Skeletal muscle satellite cell (primary cell): ENCODE measurements around the gene FYB1.

ENCODE experiments used
- H3K27me3 ChIP-seq: 2 replicates; pipeline ENCODE4 v1.7.0; 2013; ENCODE audit warnings: low read length; ENCODE audit not compliant: control insufficient read depth, insufficient read depth
- H3K36me3 ChIP-seq: 2 replicates; pipeline ENCODE4 v1.7.0; 2013; ENCODE audit warnings: mild to moderate bottlenecking, control low read depth, low read length; ENCODE audit not compliant: insufficient read depth
- H3K4me1 ChIP-seq: 2 replicates; pipeline ENCODE4 v1.7.0; 2013; ENCODE audit warnings: low read length; ENCODE audit not compliant: control insufficient read depth, insufficient read depth
- H3K4me2 ChIP-seq: 2 replicates; pipeline ENCODE4 v1.7.0; 2013; ENCODE audit warnings: mild to moderate bottlenecking, low read length
- H3K4me3 ChIP-seq: 2 replicates; pipeline ENCODE4 v1.7.0; 2013; ENCODE audit warnings: low read length
- H3K9ac ChIP-seq: 2 replicates; pipeline ENCODE4 v1.7.0; 2013; ENCODE audit warnings: mild to moderate bottlenecking, low read depth, low read length, moderate library complexity
- H3K9me3 ChIP-seq: replicated peaks from 2 replicates; pipeline ENCODE4 v1.7.0; 2013; ENCODE audit warnings: mild to moderate bottlenecking, control low read depth, low read length

The FYB1 gene

GRCh38 chr5:39164016-39164415, 55.3 kb downstream of the FYB1 start:
- H3K9me3 ChIP-seq: no peaks in the 10 kb centered on the region
- H3K9ac ChIP-seq: no peak overlapping the region
- no peaks in the 10 kb centered on the region for H3K36me3 ChIP-seq
- H3K4me2 ChIP-seq: no peak overlapping the region
- H3K4me1 ChIP-seq: no peaks in the 10 kb centered on the region
- no peak overlapping the region for H3K4me3 ChIP-seq
- no peaks in the 10 kb centered on the region for H3K27me3 ChIP-seq

- Histone ChIP-seq H3K4me1 (no peaks in the 10 kb centered on the region), H3K9ac (no peak overlapping the region), H3K4me3 (no peak overlapping the region), H3K9me3 (no peaks in the 10 kb centered on the region), H3K27me3 (no peaks in the 10 kb centered on the region), H3K4me2 (no peak overlapping the region), H3K36me3 (no peaks in the 10 kb centered on the region)
These were observed 57.8 kb downstream of the FYB1 start for GRCh38 chr5:39161578-39161977.

DNA sequence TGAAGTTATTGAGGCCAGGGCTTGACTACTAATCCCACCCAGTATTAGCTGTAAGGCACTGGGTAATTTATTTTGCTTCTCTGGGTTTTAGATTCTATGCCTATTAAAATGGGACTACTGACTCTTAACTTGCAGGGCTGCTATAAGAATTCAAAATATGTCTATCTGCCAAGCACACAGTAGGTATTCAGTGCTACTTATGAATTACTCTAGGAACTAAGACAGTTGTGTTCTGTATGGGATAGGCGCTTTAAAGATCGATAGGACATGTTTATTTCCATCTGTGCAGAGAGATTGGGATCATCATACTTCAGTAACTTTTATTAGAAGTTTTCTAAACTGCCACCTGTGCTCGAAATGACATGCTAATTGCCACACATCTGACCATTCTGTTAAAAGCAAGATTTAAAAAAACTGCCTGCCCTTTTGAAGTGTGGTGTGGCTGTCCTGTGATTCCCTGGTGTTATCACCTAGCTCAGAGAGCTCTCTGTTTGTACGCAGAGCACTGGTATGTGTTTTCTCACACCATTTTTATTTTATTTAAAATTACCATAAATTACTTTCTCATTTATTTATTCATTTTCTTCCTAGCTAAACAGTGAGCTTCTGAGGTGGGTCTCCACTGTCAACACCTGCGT, 58.7 kb downstream of the FYB1 start:
- Histone ChIP-seq H3K4me3 (no peak overlapping the region), H3K9ac (no peak overlapping the region), H3K36me3 (no peaks in the 10 kb centered on the region), H3K9me3 (no peaks in the 10 kb centered on the region), H3K4me2 (no peak overlapping the region), H3K4me1 (no peaks in the 10 kb centered on the region), H3K27me3 (no peaks in the 10 kb centered on the region)

DNA sequence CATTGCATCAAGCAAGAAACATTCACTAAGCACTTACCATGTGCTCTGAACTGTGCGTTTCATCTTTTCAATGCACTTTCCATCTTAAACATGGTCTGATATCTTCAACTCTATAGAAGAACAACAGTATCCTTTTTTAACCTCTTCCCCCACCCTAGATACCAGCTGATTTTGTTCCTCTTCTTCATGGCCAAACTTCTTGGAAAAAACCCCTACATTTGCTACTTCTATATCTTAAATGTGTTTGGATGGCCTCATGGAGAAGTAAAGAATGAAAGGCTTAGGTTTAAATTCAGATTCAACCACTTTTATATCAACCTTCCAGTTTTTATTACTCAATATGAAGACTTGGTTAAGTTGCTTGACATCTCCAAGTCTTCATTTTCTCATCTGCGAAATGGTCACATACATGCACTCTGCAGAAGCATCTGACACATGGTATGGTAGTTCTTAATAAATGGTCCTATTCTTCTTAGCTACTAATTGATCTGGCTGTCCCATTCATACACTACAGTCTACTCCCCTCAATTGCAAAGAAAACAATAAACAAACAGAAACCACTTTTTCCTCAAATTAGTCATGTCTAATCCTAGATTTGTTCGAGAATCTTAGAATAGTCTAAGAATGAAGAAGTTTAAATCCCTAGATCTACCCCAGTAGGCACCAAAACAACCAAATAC, 59.4 kb downstream of the FYB1 start:
- no peaks in the 10 kb centered on the region for H3K4me1 ChIP-seq

GRCh38 chr5:39158786-39159185, 60.6 kb downstream of the FYB1 start:
- H3K9ac ChIP-seq: no peak overlapping the region
- H3K36me3 ChIP-seq: no peaks in the 10 kb centered on the region
- no peak overlapping the region for H3K4me2 ChIP-seq
- no peaks in the 10 kb centered on the region for H3K4me1 ChIP-seq
- no peak overlapping the region for H3K4me3 ChIP-seq
- no peaks in the 10 kb centered on the region for H3K27me3 ChIP-seq
- no peaks in the 10 kb centered on the region for H3K9me3 ChIP-seq

More for the DNA sequence above, 59.4 kb downstream of the FYB1 start:
- no peak overlapping the region for H3K4me3 ChIP-seq
- no peaks in the 10 kb centered on the region for H3K9me3 ChIP-seq
- no peaks in the 10 kb centered on the region for H3K27me3 ChIP-seq
- H3K9ac ChIP-seq: no peak overlapping the region
- H3K36me3 ChIP-seq: no peaks in the 10 kb centered on the region
- H3K4me2 ChIP-seq: no peak overlapping the region

GRCh38 chr5:39158127-39158593, 61.2 kb downstream of the FYB1 start:
- no peak overlapping the region for H3K4me2 ChIP-seq
- no peaks in the 10 kb centered on the region for H3K36me3 ChIP-seq
- H3K9ac ChIP-seq: no peak overlapping the region
- H3K27me3 ChIP-seq: no peaks in the 10 kb centered on the region
- no peaks in the 10 kb centered on the region for H3K4me1 ChIP-seq
- H3K4me3 ChIP-seq: no peak overlapping the region
- H3K9me3 ChIP-seq: no peaks in the 10 kb centered on the region

DNA sequence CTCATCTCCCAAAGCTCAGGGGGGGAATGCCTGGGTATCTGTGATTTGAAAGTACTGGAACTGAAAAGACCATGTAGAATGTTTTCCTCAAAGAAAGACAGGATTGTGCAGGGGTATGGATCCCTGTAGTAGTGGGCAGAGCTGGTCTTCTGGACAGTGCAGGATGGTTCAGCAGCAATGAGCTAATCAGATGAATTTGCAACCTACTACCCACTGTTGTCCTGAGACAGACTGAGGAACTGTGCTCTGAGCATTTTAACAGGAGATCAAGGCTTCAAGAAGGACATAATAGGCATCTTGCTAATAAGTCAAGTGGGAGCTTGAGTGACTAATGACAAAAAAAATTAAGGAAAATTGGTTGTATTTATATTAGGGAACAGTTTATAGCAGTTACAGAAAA, 61.7 kb downstream of the FYB1 start:
- Histone ChIP-seq H3K27me3 (no peaks in the 10 kb centered on the region), H3K9ac (no peak overlapping the region), H3K9me3 (no peaks in the 10 kb centered on the region), H3K4me3 (no peak overlapping the region), H3K36me3 (no peaks in the 10 kb centered on the region), H3K4me1 (no peaks in the 10 kb centered on the region), H3K4me2 (no peak overlapping the region)

- no peak overlapping the region for H3K4me2 ChIP-seq
- H3K4me1 ChIP-seq: no peaks in the 10 kb centered on the region
- no peak overlapping the region for H3K4me3 ChIP-seq
- H3K36me3 ChIP-seq: no peaks in the 10 kb centered on the region
- no peaks in the 10 kb centered on the region for H3K9me3 ChIP-seq
- H3K9ac ChIP-seq: no peak overlapping the region
- H3K27me3 ChIP-seq: no peaks in the 10 kb centered on the region
These were observed 63.3 kb downstream of the FYB1 start for GRCh38 chr5:39156082-39156481.

- H3K4me3 ChIP-seq: no peak overlapping the region
- no peaks in the 10 kb centered on the region for H3K36me3 ChIP-seq
- H3K4me1 ChIP-seq: peaks cover 6% of the 10 kb centered on the region
- no peak overlapping the region for H3K9ac ChIP-seq
- H3K27me3 ChIP-seq: no peaks in the 10 kb centered on the region
- no peak overlapping the region for H3K4me2 ChIP-seq
- no peaks in the 10 kb centered on the region for H3K9me3 ChIP-seq
These were observed 67.6 kb downstream of the FYB1 start for GRCh38 chr5:39151745-39152144.

DNA sequence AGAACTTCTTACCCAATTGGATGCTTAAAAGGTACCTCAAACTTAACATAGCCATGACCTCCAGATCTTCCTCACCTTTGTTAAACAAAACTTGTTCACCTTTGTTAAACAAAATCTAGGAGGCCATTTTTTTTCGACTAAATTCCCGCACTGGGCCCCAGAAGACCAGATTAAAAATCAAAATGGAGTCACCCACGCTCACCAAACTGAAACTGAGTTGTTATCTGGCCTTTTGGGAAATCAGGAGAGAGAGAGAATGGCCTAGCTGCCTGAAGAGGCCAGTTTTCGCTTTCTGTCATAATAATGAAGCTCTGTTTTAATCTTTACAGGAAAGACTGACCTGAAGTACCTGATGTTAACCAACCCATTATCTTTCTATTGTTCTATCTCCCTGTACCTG, 69.4 kb downstream of the FYB1 start:
- Histone ChIP-seq H3K36me3 (no peaks in the 10 kb centered on the region), H3K9me3 (no peaks in the 10 kb centered on the region), H3K4me2 (no peak overlapping the region), H3K4me3 (no peak overlapping the region), H3K27me3 (no peaks in the 10 kb centered on the region), H3K9ac (no peak overlapping the region), H3K4me1 (peaks cover 6% of the 10 kb centered on the region)

DNA sequence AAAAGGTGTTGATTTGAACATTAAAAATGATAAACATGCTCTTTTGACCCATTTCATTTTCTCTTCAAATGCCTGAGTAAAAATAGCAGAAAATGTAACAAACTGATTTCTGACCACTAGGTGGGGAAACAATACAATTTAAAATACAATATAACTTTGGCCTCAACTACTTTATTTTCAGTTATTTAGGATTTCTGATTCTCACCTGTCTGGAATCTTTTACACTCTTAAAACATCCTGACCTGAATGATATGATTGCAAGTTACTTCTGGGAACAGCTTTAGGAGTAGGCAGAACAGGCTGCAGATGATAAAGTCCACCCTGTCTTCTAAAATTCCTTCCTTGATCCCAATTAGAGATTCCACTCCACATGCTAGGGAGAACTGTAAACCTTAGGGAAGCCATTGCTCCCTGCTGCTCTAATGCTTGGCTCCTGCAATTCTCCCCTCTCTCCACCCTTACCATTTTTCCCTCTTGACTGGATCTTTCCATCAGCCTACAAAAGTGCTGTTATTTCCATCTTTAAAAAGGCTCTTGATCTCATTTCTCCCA, 70.3 kb downstream of the FYB1 start:
- H3K4me3 ChIP-seq: no peak overlapping the region
- H3K9me3 ChIP-seq: no peaks in the 10 kb centered on the region
- H3K9ac ChIP-seq: no peak overlapping the region
- peaks cover 6% of the 10 kb centered on the region for H3K4me1 ChIP-seq
- H3K27me3 ChIP-seq: no peaks in the 10 kb centered on the region
- no peaks in the 10 kb centered on the region for H3K36me3 ChIP-seq
- H3K4me2 ChIP-seq: no peak overlapping the region
